ENCODE data around the gene GCGR.

DNA sequence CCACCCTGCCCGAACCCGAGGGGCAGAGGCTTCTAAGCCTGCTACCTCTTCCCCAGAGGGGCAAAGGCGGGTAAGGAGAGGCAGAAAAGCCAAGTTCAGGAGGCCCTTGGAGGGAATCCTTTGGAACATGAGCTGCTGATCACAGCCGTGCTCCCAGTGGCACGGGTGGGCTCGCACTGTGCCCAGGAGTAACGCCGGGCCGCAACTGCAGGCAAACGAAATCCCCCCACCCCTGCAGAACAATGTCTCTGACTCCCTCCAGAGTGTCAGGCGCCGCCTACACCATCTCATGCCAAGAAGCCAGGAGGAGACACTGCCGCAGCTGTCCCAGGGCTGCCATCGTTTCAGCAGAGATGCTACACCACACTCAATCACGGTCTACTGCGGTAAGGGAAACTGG is 47.5 kb downstream of the GCGR start:
- no peak for TF ChIP-seq CTCF (IDR thresholded peaks at IDR 0.05)
- TF ChIP-seq POLR2A (IDR thresholded peaks at IDR 0.05): no peak
- no peak for TF ChIP-seq POLR2AphosphoS5 (IDR thresholded peaks at IDR 0.05)
- no peak for TF ChIP-seq EP300 (IDR thresholded peaks at IDR 0.05)
